Testis (tissue), 2 donors: ENCODE results near the gene HS6ST3.

ENCODE experiments used
- POLR2A ChIP-seq: fragments of 450-650 bp; IDR thresholded peaks from one replicate; pipeline ENCODE4 v1.6.1; 2017; ENCODE audit warnings: antibody characterized with exemption, mild to moderate bottlenecking, moderate library complexity
- TF ChIP-seq, protein P1 (sequence below), 3 experiments: fragments of 450-650 bp in 2 of 3; fragments of 200-600 bp in 1 of 3; sonication (generic) in 1 of 3; IDR thresholded peaks; one replicate each; pipeline ENCODE4 v1.5.1; 2016 to 2019; ENCODE audit warnings: antibody characterized with exemption in 3 of 3, mild to moderate bottlenecking in 2 of 3, moderate library complexity in 1 of 3

DNA sequence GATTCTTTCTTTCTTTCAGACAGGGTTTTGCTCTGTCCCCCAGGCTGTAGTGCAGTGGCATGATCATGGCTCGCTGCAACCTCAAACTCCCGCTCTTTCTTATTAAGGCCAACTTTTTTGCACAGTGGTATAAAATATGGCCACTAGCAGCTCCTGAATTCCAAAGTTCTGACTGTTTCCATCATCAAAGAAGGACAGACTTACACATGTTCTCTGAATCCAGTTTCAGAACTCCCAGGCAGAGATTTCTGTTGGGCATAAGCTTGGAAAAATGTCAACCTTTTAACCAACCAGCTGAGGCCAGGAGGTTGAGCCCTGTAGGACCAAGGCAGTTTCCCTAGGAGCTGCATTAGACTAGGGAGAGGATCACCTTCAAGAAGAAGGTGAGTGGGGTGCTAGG, 184.1 kb downstream of the HS6ST3 start:
- TF ChIP-seq, protein P1, sequence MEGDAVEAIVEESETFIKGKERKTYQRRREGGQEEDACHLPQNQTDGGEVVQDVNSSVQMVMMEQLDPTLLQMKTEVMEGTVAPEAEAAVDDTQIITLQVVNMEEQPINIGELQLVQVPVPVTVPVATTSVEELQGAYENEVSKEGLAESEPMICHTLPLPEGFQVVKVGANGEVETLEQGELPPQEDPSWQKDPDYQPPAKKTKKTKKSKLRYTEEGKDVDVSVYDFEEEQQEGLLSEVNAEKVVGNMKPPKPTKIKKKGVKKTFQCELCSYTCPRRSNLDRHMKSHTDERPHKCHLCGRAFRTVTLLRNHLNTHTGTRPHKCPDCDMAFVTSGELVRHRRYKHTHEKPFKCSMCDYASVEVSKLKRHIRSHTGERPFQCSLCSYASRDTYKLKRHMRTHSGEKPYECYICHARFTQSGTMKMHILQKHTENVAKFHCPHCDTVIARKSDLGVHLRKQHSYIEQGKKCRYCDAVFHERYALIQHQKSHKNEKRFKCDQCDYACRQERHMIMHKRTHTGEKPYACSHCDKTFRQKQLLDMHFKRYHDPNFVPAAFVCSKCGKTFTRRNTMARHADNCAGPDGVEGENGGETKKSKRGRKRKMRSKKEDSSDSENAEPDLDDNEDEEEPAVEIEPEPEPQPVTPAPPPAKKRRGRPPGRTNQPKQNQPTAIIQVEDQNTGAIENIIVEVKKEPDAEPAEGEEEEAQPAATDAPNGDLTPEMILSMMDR (IDR thresholded peaks at IDR 0.05): no peak
- TF ChIP-seq POLR2A: no peak
